Large intestine (tissue), 3 donors: ENCODE data around the gene GLTP. TPM values are rescaled to one million over a fixed set of nuclear protein-coding genes. Genes with fewer than 3 reads are reported as not detected.

Experiments used
- DNase-seq, 2 donors: peaks; one replicate each; pipeline versions ENCODE4 v3.0.0 to v3.0.0-alpha.2; 2013
- H3K27ac ChIP-seq: one replicate; pipeline ENCODE4 v1.5.1; 2013; ENCODE audit warnings: low read length
- H3K27me3 ChIP-seq: 2 replicates; pipeline ENCODE4 v1.6.1; 2013; ENCODE audit warnings: low read length; ENCODE audit not compliant: control insufficient read depth, insufficient read depth
- H3K36me3 ChIP-seq: 2 replicates; pipeline ENCODE4 v1.6.1; 2013; ENCODE audit warnings: low read length; ENCODE audit not compliant: control insufficient read depth, insufficient read depth
- H3K4me1 ChIP-seq: one replicate; pipeline ENCODE4 v1.6.1; 2013; ENCODE audit warnings: low read length; ENCODE audit not compliant: control insufficient read depth, insufficient read depth
- H3K4me3 ChIP-seq: one replicate; pipeline ENCODE4 v1.5.1; 2013; ENCODE audit warnings: low read length
- H3K9me3 ChIP-seq: one replicate; pipeline ENCODE4 v1.6.1; 2013; ENCODE audit warnings: mild to moderate bottlenecking, low read depth, low read length, moderate library complexity; ENCODE audit not compliant: control insufficient read depth
- WGBS: methylation state at CpG from one replicate; pipeline ENCODE4 v1.1.5; 2013; ENCODE audit warnings: low lambda C conversion rate; ENCODE audit not compliant: insufficient coverage; 5-methylcytosine and 5-hydroxymethylcytosine counted together
- polyA plus RNA-seq: library from polyadenylated mRNA; unstranded; fragments of 120-200 nt; gene quantifications from one replicate; pipeline ENCODE4 v1.2.1, GENCODE V29; 2013

GLTP gene
- polyA plus RNA-seq, 1 donor, result 24.3 TPM

- WGBS, result 100% methylated on average over 1 of the region's 7 CpGs
- Histone ChIP-seq H3K9me3 (no peaks in the 10 kb centered on the region), H3K4me1 (peaks cover 39% of the 10 kb centered on the region), H3K27me3 (no peaks in the 10 kb centered on the region), H3K36me3 (no peaks in the 10 kb centered on the region), H3K4me3 (peak overlapping the region; percentile 69), H3K27ac (no peak overlapping the region)
- no peak for DNase-seq
Observed at GRCh38 chr12:109878749-109879148, 1.6 kb downstream of the GLTP start.

GRCh38 chr12:109878247-109878625 lies 2.1 kb downstream of the GLTP start:
- no peaks in the 10 kb centered on the region for H3K9me3 ChIP-seq
- DNase-seq, result no peak
- no peak overlapping the region for H3K27ac ChIP-seq
- no peak overlapping the region for H3K4me3 ChIP-seq
- WGBS, result no CpG with 5 or more reads among the region's 3 CpGs
- H3K36me3 ChIP-seq, result no peaks in the 10 kb centered on the region
- H3K27me3 ChIP-seq, result no peaks in the 10 kb centered on the region
- H3K4me1 ChIP-seq, result peaks cover 35% of the 10 kb centered on the region

- H3K4me3 ChIP-seq, result no peak overlapping the region
- peaks cover 32% of the 10 kb centered on the region for H3K4me1 ChIP-seq
- no peak for DNase-seq
- no peak overlapping the region for H3K27ac ChIP-seq
- WGBS, result no CpG with 5 or more reads among the region's 10 CpGs
- H3K27me3 ChIP-seq, result no peaks in the 10 kb centered on the region
- H3K9me3 ChIP-seq, result no peaks in the 10 kb centered on the region
- H3K36me3 ChIP-seq, result no peaks in the 10 kb centered on the region
Observed at GRCh38 chr12:109877504-109878246, 2.7 kb downstream of the GLTP start.

- H3K36me3 ChIP-seq, result no peaks in the 10 kb centered on the region
- H3K27ac ChIP-seq, result no peak overlapping the region
- H3K27me3 ChIP-seq, result no peaks in the 10 kb centered on the region
- peaks cover 43% of the 10 kb centered on the region for H3K4me1 ChIP-seq
- DNase-seq, result no peak
- H3K4me3 ChIP-seq, result no peak overlapping the region
- no peaks in the 10 kb centered on the region for H3K9me3 ChIP-seq
Observed at GRCh38 chr12:109876406-109876805, 3.9 kb downstream of the GLTP start.

- H3K4me3 ChIP-seq, result no peak overlapping the region
Observed at GRCh38 chr12:109875572-109876131, 4.7 kb downstream of the GLTP start.

GRCh38 chr12:109873653-109874052 lies 6.7 kb downstream of the GLTP start:
- Histone ChIP-seq H3K27ac (no peak overlapping the region), H3K4me3 (no peak overlapping the region), H3K36me3 (no peaks in the 10 kb centered on the region), H3K4me1 (peaks cover 31% of the 10 kb centered on the region), H3K27me3 (no peaks in the 10 kb centered on the region), H3K9me3 (no peaks in the 10 kb centered on the region)
- 80% methylated on average over 1 of the region's 6 CpGs for WGBS
- DNase-seq, result no peak

More at GRCh38 chr12:109875572-109876131, 4.7 kb downstream of the GLTP start:
- DNase-seq, result no peak
- peak overlapping the region; percentile 54 for H3K27ac ChIP-seq
- H3K36me3 ChIP-seq, result no peaks in the 10 kb centered on the region
- no peaks in the 10 kb centered on the region for H3K9me3 ChIP-seq
- H3K27me3 ChIP-seq, result no peaks in the 10 kb centered on the region
- WGBS, result 100% methylated on average over 1 of the region's 6 CpGs
- peaks cover 41% of the 10 kb centered on the region for H3K4me1 ChIP-seq

- no peaks in the 10 kb centered on the region for H3K36me3 ChIP-seq
- H3K27ac ChIP-seq, result peak overlapping the region; percentile 65
- H3K9me3 ChIP-seq, result no peaks in the 10 kb centered on the region
- WGBS, result no CpG with 5 or more reads among the region's 7 CpGs
- DNase-seq, result peak; percentile 67 to 81
- peaks cover 31% of the 10 kb centered on the region for H3K4me1 ChIP-seq
- no peak overlapping the region for H3K4me3 ChIP-seq
- no peaks in the 10 kb centered on the region for H3K27me3 ChIP-seq
Observed at GRCh38 chr12:109871668-109872314, 8.6 kb downstream of the GLTP start.

- Histone ChIP-seq H3K4me1 (peaks cover 26% of the 10 kb centered on the region), H3K27ac (no peak overlapping the region), H3K4me3 (no peak overlapping the region), H3K36me3 (no peaks in the 10 kb centered on the region), H3K27me3 (no peaks in the 10 kb centered on the region), H3K9me3 (no peaks in the 10 kb centered on the region)
- no peak for DNase-seq
- WGBS, result no CpG with 5 or more reads among the region's 2 CpGs
Observed at GRCh38 chr12:109870648-109871047, 9.7 kb downstream of the GLTP start.

- 100% methylated on average over 1 of the region's 9 CpGs for WGBS
- no peak for DNase-seq
- H3K27me3 ChIP-seq, result no peaks in the 10 kb centered on the region
- peaks cover 30% of the 10 kb centered on the region for H3K4me1 ChIP-seq
- H3K9me3 ChIP-seq, result no peaks in the 10 kb centered on the region
- H3K4me3 ChIP-seq, result no peak overlapping the region
- H3K27ac ChIP-seq, result no peak overlapping the region
- H3K36me3 ChIP-seq, result no peaks in the 10 kb centered on the region
Observed at GRCh38 chr12:109868182-109869051, 11.9 kb downstream of the GLTP start.

- no peaks in the 10 kb centered on the region for H3K36me3 ChIP-seq
- DNase-seq, result no peak
- peaks cover 39% of the 10 kb centered on the region for H3K4me1 ChIP-seq
- no peaks in the 10 kb centered on the region for H3K27me3 ChIP-seq
- no peak overlapping the region for H3K4me3 ChIP-seq
- H3K9me3 ChIP-seq, result no peaks in the 10 kb centered on the region
- WGBS, result 40% methylated on average over 1 of the region's 3 CpGs
- H3K27ac ChIP-seq, result peak overlapping the region; percentile 66
Observed at GRCh38 chr12:109864916-109865315, 15.4 kb downstream of the GLTP start.
